ENCODE measurements around the gene ASB18. TPM values are rescaled to one million over a fixed set of nuclear protein-coding genes. Genes with fewer than 3 reads are reported as not detected.

The ASB18 gene
- total and polyA plus RNA-seq, 2 of the 4 experiments (the other 2 are of a cell fraction), result not detected

- Histone ChIP-seq H3K14ac (replicated peaks; ENCODE audit: low read depth, low read length) (no peak overlapping the region), H3K23ac (ENCODE audit: low read depth, low read length) (no peak overlapping the region), H3K4me2 (ENCODE audit: low read depth, low read length) (peak overlapping the region; percentile 55; the same call in 1 of the 2 replicates), H2BK20ac (ENCODE audit: low read depth, low read length) (peak overlapping the region; percentile 58; the same call in 1 of the 2 replicates), H3K79me1 (ENCODE audit: low read depth in 1 of 2, low read length in 2 of 2) (no peaks in the 10 kb centered on the region), H3K36me3 (ENCODE audit: control insufficient read depth, insufficient read depth, low read length) (no peaks in the 10 kb centered on the region), H2AK9ac (replicated peaks; ENCODE audit: low read depth, low read length, poor library complexity) (peak overlapping the region; percentile 58), H2BK5ac (ENCODE audit: low read depth, low read length, poor library complexity, severe bottlenecking) (peak overlapping the region; percentile 77), H3K18ac (ENCODE audit: low read depth, low read length) (no peak overlapping the region), H3K9me1 (ENCODE audit: insufficient read depth, low read length) (no peaks in the 10 kb centered on the region), H3K56ac (ENCODE audit: extremely low read depth, insufficient read depth, low read length) (no peak overlapping the region), H3K4me3 (ENCODE audit: insufficient read depth, low read depth, low read length) (no peak overlapping the region), H3K27ac (ENCODE audit: insufficient read depth, low read length) (no peak overlapping the region), H2BK120ac (ENCODE audit: low read depth, low read length) (peak overlapping the region; percentile 81), H4K8ac (ENCODE audit: low read depth in 2 of 2, low read length in 2 of 2) (peak overlapping the region in 1 of 2 experiments; percentile 14; a peak in 1 of 4 replicates), H3K27me3 (ENCODE audit: control insufficient read depth, insufficient read depth, low read length) (peaks cover 32% of the 10 kb centered on the region), H2AFZ (replicated peaks; ENCODE audit: low read length, poor library complexity) (peak overlapping the region; percentile 70), H4K20me1 (ENCODE audit: insufficient read depth, low read length) (no peaks in the 10 kb centered on the region), H2BK15ac (ENCODE audit: low read depth, low read length) (no peak overlapping the region; the same call in 2 of the 3 replicates), H4K5ac (ENCODE audit: low read depth, low read length) (no peak overlapping the region), H4K91ac (ENCODE audit: insufficient read depth, low read depth, low read length) (peak overlapping the region; percentile 61), H3K4me1 (ENCODE audit: control insufficient read depth, insufficient read depth, low read length) (peaks cover 13% of the 10 kb centered on the region), H2AK5ac (ENCODE audit: low read depth, low read length) (peak overlapping the region; percentile 51; the same call in 1 of the 2 replicates), H3K9me3 (ENCODE audit: control insufficient read depth, insufficient read depth, low read length) (no peaks in the 10 kb centered on the region; the same call in 1 of the 2 replicates), H3K9ac (ENCODE audit: low read depth, low read length) (no peak overlapping the region), H3K4ac (ENCODE audit: low read depth, low read length) (peak overlapping the region; percentile 69)
- in situ Hi-C loops (cut with MboI; ENCODE audit: low sequenced_read_pairs), result no loop called here
- dilution Hi-C loops (cut with HindIII; ENCODE audit: low sequenced_read_pairs, unreplicated experiment), result no loop called here
- ChIA-PET CTCF (interaction anchor here (2.0 kb wide), 1 partner anchor 40 kb away, joined by 4 read pairs; no protein-coding TSS in a partner anchor), POLR2A (ENCODE audit: unreplicated experiment) (no interaction called here)
- no TSS peak for BruUV-seq (replicated peaks)
- ATAC-seq (ENCODE audit: low read depth), result peak; percentile 61
- WGBS, 2 experiments (ENCODE audit: extremely low coverage in 2 of 2, insufficient read length in 1 of 2), result 25% methylated on average over 2 of the region's 15 CpGs; no CpG with 5 or more reads in 1 of the 2 experiments
- DNase-seq, result peak; percentile 31
- intact Hi-C loops (cut with micrococcal nuclease), result no loop called here
- TF ChIP-seq MAZ (IDR thresholded peaks at IDR 0.05; ENCODE audit: borderline replicate concordance, low read depth, low read length) (no peak), CHD1 (IDR thresholded peaks at IDR 0.05; ENCODE audit: low read depth, low read length) (no peak), MAFK (IDR thresholded peaks at IDR 0.05; ENCODE audit: low read depth, low read length) (no peak), POLR2A (IDR thresholded peaks at IDR 0.05; ENCODE audit: low read depth, low read length) (no peak), ELK1 (IDR thresholded peaks at IDR 0.05; ENCODE audit: borderline replicate concordance, low read depth, low read length) (no peak), MXI1 (IDR thresholded peaks at IDR 0.05; ENCODE audit: borderline replicate concordance, low read depth, low read length) (no peak), NFE2L2 (IDR thresholded peaks at IDR 0.05; ENCODE audit: low read depth, low read length) (no peak), FOS (IDR thresholded peaks at IDR 0.05; ENCODE audit: low read depth, low read length) (no peak), CTCF (conservative IDR thresholded peaks at IDR 0.05; ENCODE audit: low read depth, low read length) (no peak), SMC3 (IDR thresholded peaks at IDR 0.05; ENCODE audit: low read depth, low read length) (no peak), BHLHE40 (IDR thresholded peaks at IDR 0.05; ENCODE audit: low read depth, low read length) (no peak), RCOR1 (IDR thresholded peaks at IDR 0.05; ENCODE audit: insufficient replicate concordance, low read length) (no peak), RAD21 (IDR thresholded peaks at IDR 0.05; ENCODE audit: low read length) (no peak), RFX5 (IDR thresholded peaks at IDR 0.05; ENCODE audit: low read depth, low read length) (no peak), USF2 (IDR thresholded peaks at IDR 0.05; ENCODE audit: low read depth, low read length) (no peak)
Measured at GRCh38 chr2:236240228-236240990, 23.8 kb downstream of the ASB18 start.
